HG03439 (cell line): ENCODE data around the gene USP3.

Experiments
- ATAC-seq: cut with Tn5 transposase; IDR thresholded peaks from one replicate; pipeline ENCODE4 v1.9.1; 2021; ENCODE audit warnings: mild to moderate bottlenecking, moderate library complexity; ENCODE audit not compliant: unreplicated experiment

USP3 gene

DNA sequence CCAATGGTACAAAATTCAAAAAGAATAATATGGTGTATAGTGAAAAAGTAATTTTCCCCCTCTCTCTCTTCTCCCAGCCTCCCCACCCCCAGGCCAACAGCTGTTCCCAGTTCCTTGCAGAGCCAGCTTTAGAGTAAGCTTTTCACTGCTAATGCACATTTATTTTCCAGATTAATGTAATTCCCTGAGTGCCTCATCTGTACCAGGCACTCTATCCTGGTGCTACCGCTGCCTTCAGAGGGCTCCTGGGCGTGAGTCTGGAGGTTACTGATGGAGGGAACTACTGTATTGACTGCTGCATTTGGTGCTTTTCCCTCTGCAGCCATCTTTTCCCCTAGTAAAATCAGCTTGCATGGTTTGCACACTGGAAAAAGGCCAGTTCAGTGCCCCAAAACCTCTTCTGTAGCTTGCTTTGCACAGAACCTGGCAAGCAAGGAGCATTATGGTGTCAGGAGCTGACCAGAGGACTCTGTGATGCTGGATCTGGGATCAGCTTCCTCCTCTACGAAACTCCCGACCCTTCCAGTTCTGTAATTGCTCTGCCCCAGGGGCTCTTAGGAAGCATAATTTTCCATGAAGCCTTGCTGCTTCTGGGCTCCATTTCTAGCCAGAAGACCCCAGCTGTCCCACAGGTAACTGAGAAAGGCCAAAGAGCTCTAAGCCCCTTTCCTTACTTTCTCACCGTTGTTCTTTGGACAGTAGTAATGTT is 8.5 kb upstream of the USP3 start:
- ATAC-seq, result no peak

DNA sequence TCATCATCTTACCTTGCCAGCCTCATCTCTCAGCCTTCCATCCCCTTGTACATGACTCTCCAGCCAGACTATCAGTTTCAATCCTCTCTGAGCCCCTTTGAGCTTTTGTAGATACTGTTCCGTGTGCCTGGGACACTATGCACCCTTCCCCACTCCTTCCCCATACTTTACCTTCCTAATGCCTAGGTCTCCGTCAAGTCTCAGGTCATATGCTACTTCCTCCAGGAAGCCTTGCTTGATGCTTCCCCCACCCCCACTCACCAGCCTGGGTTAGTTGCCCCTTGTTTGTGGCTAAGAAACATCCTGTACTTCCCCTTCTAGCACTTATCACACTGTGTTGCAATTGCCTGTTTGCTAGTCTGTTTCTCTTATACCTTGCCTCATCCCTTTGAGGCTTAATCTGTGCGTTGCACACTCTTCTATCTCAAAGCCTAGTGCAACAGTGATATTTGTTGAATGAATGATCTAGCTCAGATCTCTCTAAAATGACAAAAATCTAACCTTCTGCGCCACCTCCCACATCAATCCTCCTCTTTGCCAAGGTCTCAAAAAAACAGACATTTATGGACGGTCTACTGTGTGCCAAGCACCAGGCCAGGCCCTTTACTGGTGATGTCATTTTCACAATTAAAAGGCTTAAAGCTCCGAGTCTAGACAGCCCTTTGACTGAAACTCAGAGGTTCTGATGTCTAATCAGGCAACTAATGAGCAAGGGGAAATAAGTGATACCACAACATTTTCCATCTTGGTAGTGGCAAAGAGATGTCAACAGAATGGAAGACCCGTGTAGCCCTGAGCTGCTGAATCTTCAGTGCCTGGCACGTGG is 6.5 kb upstream of the USP3 start:
- ATAC-seq, result no peak

DNA sequence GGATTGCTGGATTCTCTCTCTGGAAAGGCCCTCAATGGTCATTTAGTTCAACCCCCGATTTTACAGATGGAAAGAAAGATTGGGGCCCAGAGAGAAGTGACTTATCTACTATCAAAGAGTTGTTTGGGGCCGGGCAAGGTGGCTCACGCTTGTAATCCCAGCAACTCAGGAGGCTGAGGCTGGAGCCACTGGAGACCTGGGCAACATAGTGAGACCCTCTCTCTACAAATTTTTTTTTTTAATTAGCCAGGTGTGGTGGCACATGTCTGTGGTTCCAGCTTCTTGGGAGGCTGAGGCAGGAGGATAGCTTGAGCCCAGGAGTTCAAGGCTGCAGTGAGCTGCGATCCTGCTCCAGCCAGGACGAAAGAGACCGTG is 5.2 kb upstream of the USP3 start:
- ATAC-seq, result no peak

DNA sequence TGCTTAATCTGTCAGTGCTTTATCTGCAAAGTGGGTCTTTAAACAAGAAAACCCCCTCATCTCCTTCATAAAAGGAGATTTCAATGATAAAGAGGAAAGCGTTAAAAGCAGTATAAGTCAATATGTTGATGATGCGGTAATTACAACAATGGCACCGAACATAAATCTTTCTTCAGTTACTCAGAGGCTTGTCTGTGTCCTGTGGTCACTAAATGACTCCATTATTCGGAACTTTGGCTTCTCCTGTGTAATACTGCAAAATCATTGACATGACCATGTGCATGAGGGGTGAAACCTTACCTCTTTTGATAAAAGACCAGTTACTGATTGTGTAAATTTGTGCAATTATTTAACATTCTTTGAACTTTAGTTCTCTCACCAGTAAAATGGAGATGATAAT is 4.8 kb upstream of the USP3 start:
- ATAC-seq, result no peak

DNA sequence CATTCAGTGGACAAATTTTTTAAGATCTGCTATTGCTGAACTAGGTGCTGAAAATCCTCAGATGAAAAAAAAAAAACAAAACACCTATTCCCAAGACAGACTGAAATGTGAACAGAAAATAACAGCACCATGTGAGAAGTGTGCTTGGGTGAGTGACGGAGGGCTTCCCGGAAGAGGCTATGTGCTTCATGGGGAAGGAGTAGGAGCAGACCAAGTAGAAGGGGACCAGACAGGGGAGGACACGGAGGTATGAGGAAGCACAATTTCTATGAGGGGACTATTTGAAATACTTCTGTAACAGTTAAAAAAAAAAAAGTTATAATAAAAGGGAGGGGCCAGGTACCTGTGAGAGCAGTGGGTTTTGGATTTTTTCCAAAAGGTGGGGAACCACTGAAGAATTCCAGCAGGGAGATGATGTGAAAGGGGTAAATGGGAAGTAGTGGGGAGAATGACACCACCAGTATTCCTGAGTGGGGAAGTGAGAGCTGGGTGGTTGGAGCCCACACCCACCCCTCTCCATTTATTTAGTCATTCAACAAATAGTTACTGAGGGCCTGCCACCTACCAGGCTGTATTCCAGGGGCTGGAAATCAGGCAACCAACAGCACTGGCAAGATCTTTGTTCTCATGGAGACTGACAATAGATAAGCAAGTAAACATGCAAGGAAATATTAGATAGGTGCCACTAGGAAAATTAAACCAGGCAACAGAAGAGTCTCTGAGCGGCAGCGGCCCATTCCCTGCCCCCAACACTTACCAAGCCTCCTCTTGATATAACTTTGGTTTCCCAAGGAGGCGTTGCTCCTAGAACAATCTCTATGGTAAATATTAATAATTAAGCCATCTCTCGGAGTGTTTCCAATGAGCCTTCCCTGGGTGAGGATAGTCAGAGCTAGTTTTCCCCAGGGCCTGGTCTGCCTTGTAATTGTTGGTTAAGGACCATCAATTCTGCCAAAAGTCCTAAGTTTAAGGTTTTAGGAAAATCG is 3.8 kb upstream of the USP3 start:
- no peak for ATAC-seq

DNA sequence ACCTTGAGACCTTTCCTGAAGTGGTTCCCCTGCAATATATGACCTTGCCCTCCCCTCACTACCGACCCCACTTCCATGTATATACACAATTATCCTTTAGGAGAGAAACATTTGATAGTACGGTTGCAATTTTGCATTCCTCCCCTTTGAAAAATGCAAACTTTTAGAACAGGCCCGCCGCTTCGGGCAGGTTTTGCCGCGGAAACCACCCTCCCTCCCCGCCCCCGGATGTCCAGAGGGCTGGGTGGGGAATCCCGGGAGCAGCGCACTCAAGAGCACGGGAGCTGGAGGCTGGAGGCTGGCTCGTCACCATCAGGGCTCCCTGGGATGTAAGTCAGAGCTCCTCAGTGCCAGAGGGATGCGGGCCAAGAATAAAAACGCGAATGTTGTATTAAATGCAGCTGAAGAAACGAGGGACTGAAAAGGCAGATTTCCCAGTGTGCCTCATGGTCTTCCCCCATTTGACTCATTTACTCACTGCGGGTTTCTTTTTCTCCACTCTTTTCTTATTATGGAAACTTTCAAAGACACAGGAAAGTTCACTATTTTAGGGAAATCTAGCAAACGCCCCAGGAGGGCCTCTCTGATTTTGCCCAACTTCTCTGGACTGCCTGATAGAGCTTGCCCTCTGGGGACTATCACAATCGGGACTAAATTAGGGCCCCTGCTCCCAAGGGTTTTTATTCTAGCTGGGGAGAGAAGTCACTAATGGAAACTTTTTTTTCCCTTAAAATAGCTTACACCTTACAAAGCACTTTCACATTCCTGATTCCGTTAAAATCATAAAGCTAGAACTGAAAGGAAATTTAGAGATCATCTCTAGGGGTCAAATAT is 2.9 kb upstream of the USP3 start:
- no peak for ATAC-seq

DNA sequence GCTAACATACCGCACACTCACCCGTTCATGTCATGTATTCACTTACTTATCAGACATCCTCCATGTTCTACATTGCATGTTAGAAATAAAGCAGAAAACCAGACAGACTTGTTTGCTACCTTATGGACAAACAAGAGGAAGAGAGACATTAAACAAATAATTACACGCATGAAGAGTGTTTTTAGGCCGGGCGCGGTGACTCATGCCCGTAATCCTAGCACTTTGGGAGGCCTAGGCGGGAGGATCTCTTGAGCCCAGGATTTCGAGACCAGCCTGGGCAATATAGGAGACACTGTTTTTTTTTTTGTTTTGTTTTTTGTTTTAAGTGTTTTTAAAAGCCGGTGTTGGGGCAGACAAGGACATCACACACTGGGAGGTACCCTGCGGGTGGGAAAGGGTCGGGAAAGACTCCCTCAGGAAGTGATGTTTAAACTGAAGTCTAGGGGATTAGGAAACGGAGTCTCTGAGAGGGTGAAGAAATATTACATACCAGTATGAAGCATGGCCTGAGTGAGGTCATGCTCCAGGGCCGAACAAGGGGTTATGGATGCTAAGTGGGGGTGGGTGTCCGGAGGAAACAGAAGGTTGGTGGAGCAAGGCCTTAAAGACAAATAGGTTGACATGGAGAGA is 2.1 kb upstream of the USP3 start:
- ATAC-seq, result no peak

DNA sequence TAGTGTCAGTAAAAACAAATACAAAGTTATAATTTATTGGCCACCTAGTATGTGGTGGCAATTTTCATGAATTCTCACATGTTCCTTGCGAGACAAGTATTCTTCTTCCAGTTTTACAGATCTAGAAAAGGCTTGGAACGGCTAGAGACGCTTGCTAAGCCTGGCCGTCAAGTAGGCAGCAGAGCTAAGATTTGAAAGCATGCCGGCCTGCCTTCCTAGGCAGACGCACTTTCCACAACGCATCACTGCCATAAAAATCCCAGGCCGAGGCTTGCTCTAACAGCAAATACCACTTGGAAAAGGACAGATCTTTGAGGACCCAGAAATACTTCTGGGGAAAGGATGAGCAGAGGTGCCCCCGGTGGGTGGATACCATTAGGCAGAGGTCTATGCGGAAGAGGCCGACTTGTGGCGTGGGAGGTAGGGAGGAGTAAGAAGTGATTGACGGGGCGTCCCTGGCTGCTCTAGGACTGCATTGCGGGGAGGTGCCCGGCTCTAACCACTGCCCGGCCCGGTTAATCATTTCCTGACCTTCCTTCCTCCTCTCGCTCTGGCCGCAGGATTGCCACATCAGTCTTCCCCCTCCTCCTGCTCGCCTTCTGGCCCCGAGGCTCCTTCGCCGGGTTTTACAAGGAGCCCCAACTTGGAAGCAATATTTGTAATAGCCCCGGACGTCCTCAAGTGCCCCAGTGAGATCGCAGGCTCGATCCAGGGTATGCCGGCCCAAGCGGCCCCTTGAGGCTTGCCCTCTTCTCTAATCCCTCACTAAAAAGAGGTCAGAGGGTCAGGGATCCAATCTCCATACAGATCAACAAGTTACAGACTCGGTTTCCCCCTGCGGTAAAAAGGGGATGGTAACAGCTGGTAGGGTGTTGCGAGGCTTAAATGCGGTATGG is 1.3 kb upstream of the USP3 start:
- ATAC-seq, result peak; percentile 44

DNA sequence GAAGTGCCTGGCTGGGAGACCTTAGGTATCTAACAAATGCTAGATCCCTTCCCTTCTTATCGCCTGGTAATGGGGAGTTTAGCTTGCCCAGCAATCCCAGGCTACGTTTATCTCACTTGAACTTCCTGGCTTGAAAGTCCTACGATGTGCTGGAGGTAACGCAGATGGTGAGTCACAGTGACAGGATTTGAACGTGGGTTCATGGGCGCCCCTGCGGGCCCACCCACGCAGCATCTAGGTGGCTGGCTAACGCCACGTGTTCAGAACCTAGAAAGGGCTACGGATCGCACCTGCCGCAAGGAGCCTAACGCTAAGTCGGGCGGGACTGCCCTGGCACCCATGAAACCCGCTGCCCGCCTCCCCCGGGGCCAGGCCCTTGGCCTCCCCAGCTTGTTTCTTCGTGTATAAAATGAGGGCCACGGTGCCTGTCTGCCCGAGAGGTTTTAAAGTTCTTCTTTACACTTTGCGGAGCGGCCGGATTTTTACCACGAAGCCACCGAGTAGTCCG is 600 bp upstream of the USP3 start:
- peak; percentile 30 for ATAC-seq

DNA sequence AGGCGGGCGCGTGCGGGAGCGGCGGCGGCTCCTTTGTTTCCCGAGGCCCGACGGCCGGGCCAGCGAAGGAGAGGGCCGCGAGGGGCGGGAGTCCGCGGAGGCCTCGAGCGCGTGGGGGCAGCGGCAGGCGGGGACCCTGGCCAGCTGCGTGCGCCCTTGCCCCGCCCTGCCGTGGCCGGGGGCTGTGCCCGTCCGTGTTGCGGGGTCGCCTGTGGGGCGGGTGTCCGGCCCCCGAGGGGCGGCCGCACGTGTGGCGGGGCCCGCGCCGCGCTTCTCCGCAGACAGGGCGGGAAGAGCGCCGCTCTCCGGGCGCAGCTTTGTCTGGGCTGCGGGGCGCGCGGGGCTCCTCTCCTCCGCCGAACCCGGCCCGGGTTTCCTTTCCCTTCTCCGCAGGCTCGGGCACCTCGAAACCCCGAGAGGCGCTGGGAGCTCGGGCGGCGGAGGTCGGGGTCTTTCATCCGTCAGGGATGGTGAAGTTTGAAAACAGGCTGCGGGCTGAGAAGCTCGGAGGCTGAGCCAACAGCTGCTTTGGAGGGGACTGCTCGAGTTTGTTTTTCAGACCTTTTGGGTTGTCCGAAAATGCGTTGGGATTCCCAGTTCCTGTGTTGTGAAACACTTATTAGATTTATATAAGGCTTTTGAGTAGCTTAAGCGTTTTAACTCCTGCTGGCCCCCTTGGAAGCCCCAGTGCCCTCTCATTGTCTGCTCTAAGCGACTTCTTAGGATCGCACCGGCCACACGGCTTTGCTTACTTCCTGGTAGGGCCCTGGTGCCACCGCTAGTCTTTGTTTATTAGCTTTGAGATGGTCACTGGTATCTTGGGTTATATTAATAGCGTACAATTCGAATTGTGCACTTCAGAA is 817 bp downstream of the USP3 start:
- peak; percentile 7 for ATAC-seq

DNA sequence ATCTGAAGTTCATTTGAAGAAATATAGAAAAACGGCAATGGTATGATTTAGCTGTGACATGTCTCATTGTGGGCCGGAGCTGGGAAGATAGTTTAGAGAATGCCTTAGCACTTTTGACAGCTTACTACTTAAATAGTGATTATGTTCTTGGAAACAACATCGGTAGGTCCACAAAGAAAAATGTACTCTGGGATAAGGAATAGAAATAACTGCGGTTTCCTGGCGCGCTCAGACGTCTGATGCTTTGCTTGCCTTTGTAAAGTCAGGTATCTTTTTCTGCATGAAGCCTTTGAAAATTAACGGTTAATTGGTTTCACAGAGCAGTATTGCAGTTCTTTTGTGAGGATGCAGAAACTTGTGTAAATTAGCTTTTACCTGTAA is 1.4 kb downstream of the USP3 start:
- ATAC-seq, result no peak

DNA sequence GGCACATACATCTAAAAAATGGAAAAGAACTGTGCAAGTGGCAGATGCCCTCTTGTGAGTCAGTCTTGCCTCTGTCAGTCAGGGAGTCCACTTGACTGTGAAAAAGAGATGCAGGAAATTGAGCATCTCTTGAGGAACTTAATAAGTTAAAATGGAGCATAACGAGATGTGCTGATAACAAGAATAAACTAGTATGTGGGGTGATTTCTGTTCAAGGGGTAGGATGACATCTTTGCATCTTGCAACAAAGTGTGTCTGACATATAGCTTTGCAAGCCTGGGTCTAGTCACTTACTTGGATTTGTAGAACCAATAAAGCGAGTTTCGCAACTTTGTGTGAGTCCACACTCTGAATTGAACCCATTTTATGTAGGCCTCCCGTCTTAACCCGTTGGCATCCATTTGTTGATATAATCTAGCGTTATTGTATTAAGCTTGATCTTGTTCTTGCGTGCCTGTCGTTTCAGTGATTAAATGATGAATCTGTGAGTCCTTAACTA is 2.2 kb downstream of the USP3 start:
- ATAC-seq, result no peak

DNA sequence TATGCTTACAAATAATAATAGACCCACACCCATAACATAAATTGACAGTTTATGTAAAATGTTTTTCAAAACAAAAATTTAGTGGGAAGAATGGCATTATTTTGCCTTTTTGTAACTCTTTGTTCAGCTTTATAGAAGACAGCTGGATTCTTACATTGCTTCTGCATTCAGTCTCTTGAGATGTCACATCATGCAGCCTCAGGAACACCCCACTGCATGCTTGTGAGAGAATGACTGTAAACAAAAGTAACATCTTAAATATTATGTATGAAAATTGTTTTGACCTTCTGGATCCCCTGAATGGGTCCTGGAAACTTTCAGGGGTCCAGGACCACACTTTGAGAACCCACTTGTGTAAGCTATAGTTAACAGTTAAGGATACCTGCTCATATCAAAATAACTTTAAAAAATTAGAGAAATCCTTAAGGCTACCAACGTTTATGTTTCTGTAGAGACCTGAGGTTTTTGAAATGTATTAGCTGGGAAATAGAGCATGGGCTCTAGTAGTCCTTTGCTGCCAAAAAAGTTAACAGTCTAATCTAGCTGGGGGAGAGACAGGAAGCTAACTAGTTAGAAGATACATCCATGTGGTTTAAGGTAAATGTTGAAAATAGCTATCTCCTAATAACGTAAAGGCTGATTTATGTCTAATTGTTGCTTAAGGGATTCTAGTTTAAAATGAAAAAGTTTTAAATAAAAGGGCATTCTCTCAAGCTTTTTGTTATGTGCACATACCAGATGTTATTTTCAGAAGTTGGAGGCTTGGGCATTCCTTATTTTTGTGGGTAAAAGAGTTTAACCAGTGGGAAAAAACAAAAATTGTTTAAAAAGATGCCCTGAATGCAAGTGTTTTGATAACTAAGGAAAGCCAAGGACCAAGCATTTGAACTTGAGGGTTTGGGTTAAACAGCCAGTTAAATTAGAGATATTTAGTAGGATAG is 3.8 kb downstream of the USP3 start:
- ATAC-seq, result no peak

DNA sequence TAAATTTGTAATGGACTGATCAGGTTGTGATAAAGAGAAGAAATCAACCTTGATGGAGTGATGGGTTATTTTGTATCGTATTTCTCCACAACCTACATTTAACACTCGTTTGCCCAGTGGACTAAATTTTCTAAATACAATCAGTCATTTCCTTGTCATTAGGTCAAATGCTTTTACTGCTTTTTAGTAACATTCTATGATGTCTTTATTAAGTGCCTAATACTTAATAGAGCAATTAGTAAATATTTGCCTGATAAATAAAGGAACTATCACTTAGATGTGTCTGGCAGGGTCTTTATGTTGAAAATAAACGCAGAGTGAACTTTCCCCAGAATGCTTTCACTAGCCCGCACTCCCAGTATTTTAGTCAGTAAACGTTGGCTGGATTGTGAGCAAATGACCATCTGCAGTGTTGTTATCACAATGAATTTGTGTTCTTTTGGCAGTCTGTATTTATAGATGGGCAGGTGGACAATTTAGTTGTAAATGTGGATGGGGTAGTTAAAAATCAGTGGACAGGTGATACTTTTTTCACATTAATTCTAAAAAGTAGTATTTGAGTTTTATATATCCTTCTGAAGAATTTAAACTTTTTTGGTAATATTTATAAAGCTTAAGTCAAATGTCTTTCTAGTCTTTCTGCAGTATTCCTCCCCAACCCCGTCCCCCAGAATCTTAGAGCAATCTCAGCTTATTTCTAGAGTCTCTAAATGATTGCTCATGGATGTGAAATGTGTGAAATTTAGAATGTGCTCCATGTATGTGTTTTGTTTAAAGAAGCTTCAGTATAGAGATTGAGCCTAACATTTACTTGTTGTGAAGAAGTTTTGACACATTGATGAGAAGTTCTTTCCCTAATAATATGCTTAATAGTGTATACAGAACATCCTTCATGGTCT is 4.9 kb downstream of the USP3 start:
- no peak for ATAC-seq
